ENCODE results near the gene EIF3K. TPM values are rescaled to one million over a fixed set of nuclear protein-coding genes. Genes with fewer than 3 reads are reported as not detected.
"Not testable (repeated sequence)": the region's sequence is repeated elsewhere in the genome, so short reads cannot be mapped to it uniquely, and the experiment has no call there.

EIF3K gene
- total RNA-seq = 100 to 1,000 TPM; 211 to 441 (median 246) TPM

- H3K4me3 ChIP-seq = peak within 1 kb of the TSS; percentile 67 to 90
- no peaks in the 10 kb centered on the region for H3K4me1 ChIP-seq
- H3K27me3 ChIP-seq = no peaks in the 10 kb centered on the region
- peak within 1 kb of the TSS; percentile 69 to 79 for H3K27ac ChIP-seq
- DNase-seq = peak; percentile 98 to 100
- intact Hi-C loops (cut with DNase I; ENCODE audit: low total_unique reads) = no loop called here
- peak in 1 of 4 experiments; percentile 12 for TF ChIP-seq CTCF (IDR thresholded peaks at IDR 0.05)
- TF ChIP-seq POLR2A (IDR thresholded peaks at IDR 0.05) = peak; percentile 47 to 57
- no peaks in the 10 kb centered on the region for H3K9me3 ChIP-seq
- no peaks in the 10 kb centered on the region for H3K36me3 ChIP-seq
Measured at GRCh38 chr19:38618590-38619360, at the start of gene EIF3K. EIF3K (plus strand) TSS chr19:38619188; CDS start chr19:38619269, 81 bp downstream.

- no peak for DNase-seq
- TF ChIP-seq POLR2A (IDR thresholded peaks at IDR 0.05) (no peak), CTCF (IDR thresholded peaks at IDR 0.05) (no peak)
- H3K9me3 ChIP-seq = no peaks in the 10 kb centered on the region
- no peak overlapping the region for H3K4me3 ChIP-seq
- no peaks in the 10 kb centered on the region for H3K36me3 ChIP-seq
- peaks cover 0 to 4% of the 10 kb centered on the region in 2 donors for H3K4me1 ChIP-seq
- intact Hi-C loops (cut with DNase I; ENCODE audit: low total_unique reads) = no loop called here
- H3K27ac ChIP-seq = no peak overlapping the region
- H3K27me3 ChIP-seq = no peaks in the 10 kb centered on the region
Measured at GRCh38 chr19:38569368-38569983, 49.5 kb upstream of the EIF3K start.

GRCh38 chr19:38571682-38572081 is 47.3 kb upstream of the EIF3K start:
- TF ChIP-seq CTCF (IDR thresholded peaks at IDR 0.05) = no peak
- no peak for TF ChIP-seq POLR2A (IDR thresholded peaks at IDR 0.05)
- no peaks in the 10 kb centered on the region for H3K36me3 ChIP-seq
- H3K27ac ChIP-seq = no peak overlapping the region
- no peak overlapping the region for H3K4me3 ChIP-seq
- intact Hi-C loops (cut with DNase I; ENCODE audit: low total_unique reads) = no loop called here
- no peaks in the 10 kb centered on the region for H3K4me1 ChIP-seq
- no peaks in the 10 kb centered on the region for H3K9me3 ChIP-seq
- H3K27me3 ChIP-seq = no peaks in the 10 kb centered on the region
- DNase-seq = no peak

GRCh38 chr19:38577826-38578225 is 41.2 kb upstream of the EIF3K start:
- H3K4me3 ChIP-seq = no peak overlapping the region
- H3K9me3 ChIP-seq = no peaks in the 10 kb centered on the region
- H3K36me3 ChIP-seq = no peaks in the 10 kb centered on the region
- no peak for DNase-seq
- H3K27ac ChIP-seq = no peak overlapping the region
- H3K27me3 ChIP-seq = no peaks in the 10 kb centered on the region
- intact Hi-C loops (cut with DNase I; ENCODE audit: low total_unique reads) = no loop called here
- TF ChIP-seq POLR2A (IDR thresholded peaks at IDR 0.05) (no peak), CTCF (IDR thresholded peaks at IDR 0.05) (no peak)
- H3K4me1 ChIP-seq = no peaks in the 10 kb centered on the region

- H3K4me3 ChIP-seq; intact Hi-C loops (cut with DNase I; ENCODE audit: low total_unique reads); H3K27me3 ChIP-seq; H3K4me1 ChIP-seq; H3K27ac ChIP-seq; DNase-seq; H3K36me3 ChIP-seq; H3K9me3 ChIP-seq: not testable (repeated sequence)
Measured at GRCh38 chr19:38579304-38579703, 39.7 kb upstream of the EIF3K start.
